Astrocyte of the hippocampus (primary cell): ENCODE results near the gene PPARGC1A.
A peak's percentile ranks its signal among the peaks of the same experiment; 100 is the strongest.

ENCODE experiments used
- DNase-seq: peaks from one replicate; pipeline ENCODE4 v3.0.0; 2011; ENCODE audit warnings: low read depth, low spot score

Gene PPARGC1A

GRCh38 chr4:23881674-23882337 lies 8.0 kb downstream of the PPARGC1A start:
- DNase-seq = no peak

GRCh38 chr4:23881052-23881501 lies 8.8 kb downstream of the PPARGC1A start:
- DNase-seq = no peak

- DNase-seq = peak; percentile 89
Observed at GRCh38 chr4:23878912-23879732, 10.7 kb downstream of the PPARGC1A start.

GRCh38 chr4:23878246-23878891 lies 11.5 kb downstream of the PPARGC1A start:
- peak; percentile 36 for DNase-seq

GRCh38 chr4:23877758-23878229 lies 12.1 kb downstream of the PPARGC1A start:
- DNase-seq = peak; percentile 76

GRCh38 chr4:23876418-23877089 lies 13.3 kb downstream of the PPARGC1A start:
- no peak for DNase-seq

- DNase-seq = no peak
Observed at GRCh38 chr4:23875317-23875716, 14.5 kb downstream of the PPARGC1A start.

GRCh38 chr4:23874536-23874901 lies 15.3 kb downstream of the PPARGC1A start:
- DNase-seq = no peak

GRCh38 chr4:23873717-23874535 lies 15.9 kb downstream of the PPARGC1A start:
- no peak for DNase-seq

GRCh38 chr4:23871426-23871825 lies 18.4 kb downstream of the PPARGC1A start:
- no peak for DNase-seq

GRCh38 chr4:23866450-23867075 lies 23.3 kb downstream of the PPARGC1A start:
- no peak for DNase-seq

GRCh38 chr4:23861897-23862296 lies 27.9 kb downstream of the PPARGC1A start:
- DNase-seq = no peak

GRCh38 chr4:23860919-23861318 lies 28.9 kb downstream of the PPARGC1A start:
- no peak for DNase-seq

- peak; percentile 36 for DNase-seq
Observed at GRCh38 chr4:23857367-23857959, 32.4 kb downstream of the PPARGC1A start.

- DNase-seq = peak; percentile 71
Observed at GRCh38 chr4:23856630-23857029, 33.2 kb downstream of the PPARGC1A start.

- DNase-seq = peak; percentile 79
Observed at GRCh38 chr4:23855912-23856605, 33.8 kb downstream of the PPARGC1A start.

- DNase-seq = no peak
Observed at GRCh38 chr4:23853986-23854660, 35.7 kb downstream of the PPARGC1A start.

GRCh38 chr4:23851464-23851863 lies 38.4 kb downstream of the PPARGC1A start:
- DNase-seq = no peak

GRCh38 chr4:23847158-23847557 lies 42.7 kb downstream of the PPARGC1A start:
- DNase-seq = no peak
